OCI-LY1 (cell line): ENCODE measurements around the gene ISX.

Experiments
- H2AFZ ChIP-seq: fragments of 200-600 bp; sonication (generic), shearing (Covaris generic); 2 replicates; pipeline ENCODE4 v1.6.0; 2014; ENCODE audit warnings: antibody characterized with exemption, mild to moderate bottlenecking, low read length
- H3F3A ChIP-seq: fragments of 200-600 bp; sonication (generic), shearing (Covaris generic); 2 replicates; pipeline ENCODE4 v1.6.0; 2014; ENCODE audit warnings: mild to moderate bottlenecking, antibody characterized with exemption, low read length, moderate library complexity; ENCODE audit not compliant: insufficient read depth
- H3K27ac ChIP-seq: fragments of 200-600 bp; sonication (generic); 2 replicates; pipeline ENCODE4 v1.5.1; 2014; ENCODE audit warnings: low read length, mixed run types, mild to moderate bottlenecking, low read depth; ENCODE audit not compliant: poor library complexity, severe bottlenecking
- H3K27me3 ChIP-seq: fragments of 200-600 bp; sonication (generic); 2 replicates; pipeline ENCODE4 v1.6.0; 2014; ENCODE audit warnings: antibody characterized with exemption, mild to moderate bottlenecking, low read length, moderate library complexity; ENCODE audit not compliant: insufficient read depth
- H3K36me3 ChIP-seq: fragments of 200-600 bp; sonication (generic); 2 replicates; pipeline ENCODE4 v1.6.1; 2014; ENCODE audit warnings: mild to moderate bottlenecking, antibody characterized with exemption, low read length, moderate library complexity, mixed read lengths; ENCODE audit not compliant: insufficient read depth
- H3K4me1 ChIP-seq: fragments of 200-600 bp; sonication (generic); 2 replicates; pipeline ENCODE4 v1.5.1; 2014; ENCODE audit warnings: mild to moderate bottlenecking, low read length, moderate library complexity; ENCODE audit not compliant: insufficient read depth, severe bottlenecking
- H3K4me2 ChIP-seq: fragments of 200-600 bp; sonication (generic), shearing (Covaris generic); 2 replicates; pipeline ENCODE4 v1.6.1; 2014; ENCODE audit warnings: low read length
- H3K4me3 ChIP-seq: fragments of 200-600 bp; sonication (generic); 2 replicates; pipeline ENCODE4 v1.5.1; 2014; ENCODE audit warnings: low read length, low read depth, mild to moderate bottlenecking, mixed read lengths; ENCODE audit not compliant: poor library complexity, severe bottlenecking
- H3K79me2 ChIP-seq: fragments of 200-600 bp; shearing (Covaris generic); 2 replicates; pipeline ENCODE4 v1.6.1; 2016; ENCODE audit warnings: mixed run types, low read length, mixed read lengths; ENCODE audit not compliant: insufficient read depth
- H3K9ac ChIP-seq: fragments of 200-600 bp; sonication (generic), shearing (Covaris generic); 2 replicates; pipeline ENCODE4 v1.6.1; 2014; ENCODE audit warnings: mild to moderate bottlenecking, low read length, mixed read lengths
- H3K9me2 ChIP-seq: fragments of 200-600 bp; sonication (generic), shearing (Covaris generic); 2 replicates; pipeline ENCODE4 v1.6.1; 2014; ENCODE audit warnings: low read depth, mild to moderate bottlenecking, low read length, mixed read lengths
- H3K9me3 ChIP-seq: fragments of 200-600 bp; shearing (Covaris generic); 2 replicates; pipeline ENCODE4 v1.6.1; 2014; ENCODE audit warnings: low read length, mixed read lengths
- H4K20me1 ChIP-seq: fragments of 200-600 bp; sonication (generic), shearing (Covaris generic); 2 replicates; pipeline ENCODE4 v1.6.0; 2016; ENCODE audit warnings: mild to moderate bottlenecking, low read length; ENCODE audit not compliant: insufficient read depth
- EZH2 ChIP-seq: fragments of 200-600 bp; sonication (generic), shearing (Covaris generic); IDR thresholded peaks from 2 replicates; pipeline ENCODE4 v1.8.0; 2017; ENCODE audit warnings: borderline replicate concordance, mixed run types, mild to moderate bottlenecking, antibody characterized with exemption, low read length, moderate library complexity, mixed read lengths
- TF ChIP-seq, protein P1 (sequence below): fragments of 200-600 bp; sonication (generic), shearing (Covaris generic); IDR thresholded peaks from 2 replicates; pipeline ENCODE4 v1.5.1; 2017; ENCODE audit warnings: mild to moderate bottlenecking, antibody characterized with exemption, low read length, moderate library complexity, mixed read lengths

The ISX gene

DNA sequence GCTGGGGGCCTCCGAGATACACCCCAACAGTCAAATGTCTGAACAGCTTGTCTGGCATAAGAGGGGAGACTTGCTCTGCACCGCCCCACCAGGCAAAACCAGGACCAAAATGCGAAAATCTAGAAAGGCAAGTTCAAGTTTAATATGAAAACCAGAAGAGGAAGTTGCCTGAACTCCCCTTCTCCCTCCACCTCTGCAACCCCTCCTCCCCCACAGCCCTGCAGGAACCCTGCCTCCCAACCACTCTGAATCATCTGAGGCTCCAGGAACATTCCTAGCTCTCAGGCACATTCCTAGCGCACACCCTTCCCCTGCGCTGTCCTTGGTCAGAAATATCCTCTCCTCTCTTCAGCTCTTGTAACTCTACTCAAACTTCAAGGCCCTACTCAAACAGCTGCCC is 36.7 kb downstream of the ISX start:
- H3K9ac ChIP-seq, result no peak overlapping the region
- H3K9me3 ChIP-seq, result no peaks in the 10 kb centered on the region
- no peaks in the 10 kb centered on the region for H3K36me3 ChIP-seq
- TF ChIP-seq, protein P1, sequence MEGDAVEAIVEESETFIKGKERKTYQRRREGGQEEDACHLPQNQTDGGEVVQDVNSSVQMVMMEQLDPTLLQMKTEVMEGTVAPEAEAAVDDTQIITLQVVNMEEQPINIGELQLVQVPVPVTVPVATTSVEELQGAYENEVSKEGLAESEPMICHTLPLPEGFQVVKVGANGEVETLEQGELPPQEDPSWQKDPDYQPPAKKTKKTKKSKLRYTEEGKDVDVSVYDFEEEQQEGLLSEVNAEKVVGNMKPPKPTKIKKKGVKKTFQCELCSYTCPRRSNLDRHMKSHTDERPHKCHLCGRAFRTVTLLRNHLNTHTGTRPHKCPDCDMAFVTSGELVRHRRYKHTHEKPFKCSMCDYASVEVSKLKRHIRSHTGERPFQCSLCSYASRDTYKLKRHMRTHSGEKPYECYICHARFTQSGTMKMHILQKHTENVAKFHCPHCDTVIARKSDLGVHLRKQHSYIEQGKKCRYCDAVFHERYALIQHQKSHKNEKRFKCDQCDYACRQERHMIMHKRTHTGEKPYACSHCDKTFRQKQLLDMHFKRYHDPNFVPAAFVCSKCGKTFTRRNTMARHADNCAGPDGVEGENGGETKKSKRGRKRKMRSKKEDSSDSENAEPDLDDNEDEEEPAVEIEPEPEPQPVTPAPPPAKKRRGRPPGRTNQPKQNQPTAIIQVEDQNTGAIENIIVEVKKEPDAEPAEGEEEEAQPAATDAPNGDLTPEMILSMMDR, result no peak
- no peak for TF ChIP-seq EZH2
- H4K20me1 ChIP-seq, result no peaks in the 10 kb centered on the region
- H3K4me1 ChIP-seq, result no peaks in the 10 kb centered on the region
- H3K9me2 ChIP-seq, result no peaks in the 10 kb centered on the region
- H3K79me2 ChIP-seq, result no peaks in the 10 kb centered on the region
- H3K4me2 ChIP-seq, result no peak overlapping the region
- no peaks in the 10 kb centered on the region for H3K27me3 ChIP-seq
- no peak overlapping the region for H3K27ac ChIP-seq
- no peak overlapping the region for H3K4me3 ChIP-seq
- no peaks in the 10 kb centered on the region for H3F3A ChIP-seq
- H2AFZ ChIP-seq, result no peak overlapping the region

DNA sequence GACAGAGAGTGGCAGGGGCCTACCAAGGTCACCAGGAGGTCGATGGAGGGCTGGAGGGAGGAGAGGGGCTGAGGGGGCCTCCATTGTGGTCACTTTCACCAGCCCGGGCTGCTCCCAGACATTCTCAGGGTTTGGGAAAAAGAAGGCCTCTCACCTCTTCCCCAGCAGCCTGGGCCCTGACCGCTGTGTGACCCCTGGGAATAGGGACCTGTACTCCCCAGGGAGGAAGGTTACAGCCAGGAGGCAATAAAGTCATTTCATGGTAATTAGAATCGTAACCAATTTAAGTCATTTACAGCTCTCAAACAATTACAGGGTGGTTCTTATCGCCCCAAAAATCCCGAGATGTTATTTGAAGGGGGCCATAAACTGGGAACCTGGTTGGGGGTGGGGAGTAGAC is 37.8 kb downstream of the ISX start:
- H3K27ac ChIP-seq, result no peak overlapping the region
- TF ChIP-seq, protein P1, result no peak
- no peak for TF ChIP-seq EZH2
- H3K36me3 ChIP-seq, result no peaks in the 10 kb centered on the region; the same call in 1 of the 2 replicates
- no peak overlapping the region for H2AFZ ChIP-seq
- no peaks in the 10 kb centered on the region for H3K27me3 ChIP-seq
- no peak overlapping the region for H3K9ac ChIP-seq
- no peaks in the 10 kb centered on the region for H3F3A ChIP-seq
- no peaks in the 10 kb centered on the region for H3K4me1 ChIP-seq
- no peaks in the 10 kb centered on the region for H3K9me2 ChIP-seq
- no peaks in the 10 kb centered on the region for H3K9me3 ChIP-seq
- H4K20me1 ChIP-seq, result no peaks in the 10 kb centered on the region
- H3K4me2 ChIP-seq, result no peak overlapping the region
- no peak overlapping the region for H3K4me3 ChIP-seq
- H3K79me2 ChIP-seq, result no peaks in the 10 kb centered on the region

- Histone ChIP-seq H3K27me3 (no peaks in the 10 kb centered on the region), H3K9me2 (no peaks in the 10 kb centered on the region), H3K4me2 (no peak overlapping the region), H3K36me3 (no peaks in the 10 kb centered on the region; the same call in 1 of the 2 replicates), H3K27ac (no peak overlapping the region), H3K4me3 (no peak overlapping the region), H3F3A (no peaks in the 10 kb centered on the region), H2AFZ (no peak overlapping the region), H3K9ac (no peak overlapping the region), H3K4me1 (no peaks in the 10 kb centered on the region), H3K79me2 (no peaks in the 10 kb centered on the region), H3K9me3 (no peaks in the 10 kb centered on the region), H4K20me1 (no peaks in the 10 kb centered on the region)
- TF ChIP-seq EZH2, result no peak
- TF ChIP-seq, protein P1, result no peak
Measured at GRCh38 chr22:35104491-35104890, 38.5 kb downstream of the ISX start.
